ENCODE results near the gene ARAP2.

- TF ChIP-seq, protein P1, sequence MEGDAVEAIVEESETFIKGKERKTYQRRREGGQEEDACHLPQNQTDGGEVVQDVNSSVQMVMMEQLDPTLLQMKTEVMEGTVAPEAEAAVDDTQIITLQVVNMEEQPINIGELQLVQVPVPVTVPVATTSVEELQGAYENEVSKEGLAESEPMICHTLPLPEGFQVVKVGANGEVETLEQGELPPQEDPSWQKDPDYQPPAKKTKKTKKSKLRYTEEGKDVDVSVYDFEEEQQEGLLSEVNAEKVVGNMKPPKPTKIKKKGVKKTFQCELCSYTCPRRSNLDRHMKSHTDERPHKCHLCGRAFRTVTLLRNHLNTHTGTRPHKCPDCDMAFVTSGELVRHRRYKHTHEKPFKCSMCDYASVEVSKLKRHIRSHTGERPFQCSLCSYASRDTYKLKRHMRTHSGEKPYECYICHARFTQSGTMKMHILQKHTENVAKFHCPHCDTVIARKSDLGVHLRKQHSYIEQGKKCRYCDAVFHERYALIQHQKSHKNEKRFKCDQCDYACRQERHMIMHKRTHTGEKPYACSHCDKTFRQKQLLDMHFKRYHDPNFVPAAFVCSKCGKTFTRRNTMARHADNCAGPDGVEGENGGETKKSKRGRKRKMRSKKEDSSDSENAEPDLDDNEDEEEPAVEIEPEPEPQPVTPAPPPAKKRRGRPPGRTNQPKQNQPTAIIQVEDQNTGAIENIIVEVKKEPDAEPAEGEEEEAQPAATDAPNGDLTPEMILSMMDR (conservative IDR thresholded peaks at IDR 0.05; ENCODE audit: low read length) = no peak
- TF ChIP-seq EZH2phosphoT487 (IDR thresholded peaks at IDR 0.05; ENCODE audit: borderline replicate concordance, low read depth, low read length) = no peak
Observed at GRCh38 chr4:36290641-36291040, 46.3 kb upstream of the ARAP2 start.
